ENCODE data around the gene TSPAN14. TPM values are rescaled to one million over a fixed set of nuclear protein-coding genes. Genes with fewer than 3 reads are reported as not detected.

The TSPAN14 gene
- total and polyA plus RNA-seq, 2 donors (not counting 1 experiment from before 2014, with no cell fraction given) = 12.1 to 50.0 TPM

- Histone ChIP-seq H4K20me1 (ENCODE audit: control insufficient read depth, extremely low read depth, insufficient read depth, low read length) (no peaks in the 10 kb centered on the region), H2AFZ (ENCODE audit: low read length) (no peak overlapping the region)
- no peak for DNase-seq (ENCODE audit: low read depth in 2 of 2)
Measured at GRCh38 chr10:80487421-80487785, 33.3 kb downstream of the TSPAN14 start.

GRCh38 chr10:80487791-80488538 is 33.9 kb downstream of the TSPAN14 start:
- Histone ChIP-seq H2AFZ (ENCODE audit: low read length) (no peak overlapping the region), H3K4me2 (ENCODE audit: extremely low read depth, insufficient read depth, low read length) (no peak overlapping the region), H3K4me1 (ENCODE audit: control insufficient read depth, extremely low read depth, insufficient read depth, low read length) (no peaks in the 10 kb centered on the region), H3K4me3 (replicated peaks in 1 of 4; ENCODE audit: control extremely low read depth in 1 of 4, insufficient read depth in 1 of 4, low read depth in 3 of 4, low read length in 4 of 4) (no peak overlapping the region), H3K9me3 (ENCODE audit: control insufficient read depth, insufficient read depth, low read depth, low read length) (no peaks in the 10 kb centered on the region), H3K36me3 (ENCODE audit: control insufficient read depth, insufficient read depth, low read length) (peaks cover 3% of the 10 kb centered on the region), H3K79me2 (ENCODE audit: control insufficient read depth, insufficient read depth, low read length) (peaks cover 22% of the 10 kb centered on the region), H4K20me1 (ENCODE audit: control insufficient read depth, extremely low read depth, insufficient read depth, low read length) (no peaks in the 10 kb centered on the region), H3K27me3 (ENCODE audit: control insufficient read depth, insufficient read depth, low read length) (no peaks in the 10 kb centered on the region), H3K27ac (ENCODE audit: insufficient read depth, low read length) (no peak overlapping the region), H3K9ac (ENCODE audit: insufficient read depth, low read length) (no peak overlapping the region)
- TF ChIP-seq EZH2 (IDR thresholded peaks at IDR 0.05; ENCODE audit: low read length, missing control alignments) (no peak), CTCF (conservative IDR thresholded peaks at IDR 0.05 in 1 of 2, IDR thresholded peaks at IDR 0.05 in 1 of 2; ENCODE audit: low read depth in 1 of 2, low read length in 2 of 2) (no peak)
- no peak for DNase-seq (ENCODE audit: low read depth in 2 of 2)

More at GRCh38 chr10:80487421-80487785, 33.3 kb downstream of the TSPAN14 start:
- no peak overlapping the region for H3K4me2 ChIP-seq (ENCODE audit: extremely low read depth, insufficient read depth, low read length)
- H3K4me1 ChIP-seq (ENCODE audit: control insufficient read depth, extremely low read depth, insufficient read depth, low read length) = no peaks in the 10 kb centered on the region
- no peak overlapping the region for H3K27ac ChIP-seq (ENCODE audit: insufficient read depth, low read length)
- H3K79me2 ChIP-seq (ENCODE audit: control insufficient read depth, insufficient read depth, low read length) = peaks cover 22% of the 10 kb centered on the region
- no peaks in the 10 kb centered on the region for H3K27me3 ChIP-seq (ENCODE audit: control insufficient read depth, insufficient read depth, low read length)
- no peaks in the 10 kb centered on the region for H3K9me3 ChIP-seq (ENCODE audit: control insufficient read depth, insufficient read depth, low read depth, low read length)
- H3K36me3 ChIP-seq (ENCODE audit: control insufficient read depth, insufficient read depth, low read length) = peaks cover 3% of the 10 kb centered on the region
- TF ChIP-seq EZH2 (IDR thresholded peaks at IDR 0.05; ENCODE audit: low read length, missing control alignments) = no peak
- TF ChIP-seq CTCF (conservative IDR thresholded peaks at IDR 0.05 in 1 of 2, IDR thresholded peaks at IDR 0.05 in 1 of 2; ENCODE audit: low read depth in 1 of 2, low read length in 2 of 2) = no peak
- H3K4me3 ChIP-seq (replicated peaks in 1 of 4; ENCODE audit: control extremely low read depth in 1 of 4, insufficient read depth in 1 of 4, low read depth in 3 of 4, low read length in 4 of 4) = no peak overlapping the region
- no peak overlapping the region for H3K9ac ChIP-seq (ENCODE audit: insufficient read depth, low read length)

GRCh38 chr10:80488539-80489066 is 34.5 kb downstream of the TSPAN14 start:
- Histone ChIP-seq H2AFZ (ENCODE audit: low read length) (no peak overlapping the region), H3K9ac (ENCODE audit: insufficient read depth, low read length) (no peak overlapping the region), H3K4me1 (ENCODE audit: control insufficient read depth, extremely low read depth, insufficient read depth, low read length) (no peaks in the 10 kb centered on the region), H3K9me3 (ENCODE audit: control insufficient read depth, insufficient read depth, low read depth, low read length) (no peaks in the 10 kb centered on the region), H3K36me3 (ENCODE audit: control insufficient read depth, insufficient read depth, low read length) (peaks cover 3% of the 10 kb centered on the region), H3K79me2 (ENCODE audit: control insufficient read depth, insufficient read depth, low read length) (peaks cover 22% of the 10 kb centered on the region), H3K27ac (ENCODE audit: insufficient read depth, low read length) (no peak overlapping the region), H4K20me1 (ENCODE audit: control insufficient read depth, extremely low read depth, insufficient read depth, low read length) (no peaks in the 10 kb centered on the region), H3K27me3 (ENCODE audit: control insufficient read depth, insufficient read depth, low read length) (no peaks in the 10 kb centered on the region), H3K4me3 (replicated peaks in 1 of 4; ENCODE audit: control extremely low read depth in 1 of 4, insufficient read depth in 1 of 4, low read depth in 3 of 4, low read length in 4 of 4) (no peak overlapping the region), H3K4me2 (ENCODE audit: extremely low read depth, insufficient read depth, low read length) (no peak overlapping the region)
- no peak for DNase-seq (ENCODE audit: low read depth in 2 of 2)
- no peak for TF ChIP-seq EZH2 (IDR thresholded peaks at IDR 0.05; ENCODE audit: low read length, missing control alignments)
- TF ChIP-seq CTCF (conservative IDR thresholded peaks at IDR 0.05 in 1 of 2, IDR thresholded peaks at IDR 0.05 in 1 of 2; ENCODE audit: low read depth in 1 of 2, low read length in 2 of 2) = no peak
